HEK293 (cell line): ENCODE data around the gene JUP.

Experiments
- CTCF ChIA-PET: fragments of 350-600 bp; formaldehyde crosslinking; extraction: SDS; loops from one replicate; lab custom pipeline; 2021; ENCODE audit warnings: antibody characterized with exemption; lab: Yijun Ruan, JAX
- POLR2A ChIA-PET: fragments of 300-600 bp; formaldehyde crosslinking; extraction: SDS; loops from one replicate; lab custom pipeline; 2020; ENCODE audit warnings: antibody characterized with exemption, inconsistent platforms; lab: Yijun Ruan, JAX
- H3K27ac ChIP-seq: fragments of 200-500 bp; sonication (Bioruptor generic); 2 replicates; pipeline ENCODE4 v1.5.1; 2014; ENCODE audit warnings: low read depth, low read length, control low read depth, inconsistent platforms; ENCODE audit errors: extremely low read depth
- H3K36me3 ChIP-seq, 2 experiments: fragments of 200-500 bp in 1 of 2; sonication (Bioruptor generic) in 1 of 2; 1 replicate in 1 of 2; 2 replicates in 1 of 2; pipeline ENCODE4 v1.5.1; 2014 to 2017; ENCODE audit warnings: inconsistent platforms in 2 of 2, low read length in 2 of 2; ENCODE audit not compliant: control insufficient read depth in 2 of 2, insufficient read depth in 1 of 2
- H3K4me1 ChIP-seq: fragments of 200-500 bp; sonication (Bioruptor generic); 2 replicates; pipeline ENCODE4 v1.5.1; 2014; ENCODE audit warnings: mild to moderate bottlenecking, low read length, inconsistent platforms; ENCODE audit not compliant: control insufficient read depth, insufficient read depth
- H3K4me3 ChIP-seq: 2 replicates; pipeline ENCODE4 v1.5.1; 2011; ENCODE audit warnings: low read depth, mild to moderate bottlenecking, control low read depth, low read length, moderate library complexity
- H3K9me3 ChIP-seq: fragments of 200-500 bp; sonication (Bioruptor generic); 2 replicates; pipeline ENCODE4 v1.5.1; 2014; ENCODE audit warnings: low read depth, low read length, inconsistent platforms; ENCODE audit not compliant: control insufficient read depth, insufficient read depth
- ELK4 ChIP-seq: IDR thresholded peaks from 2 replicates; pipeline ENCODE4 v1.6.1; 2011; ENCODE audit warnings: mild to moderate bottlenecking, low read depth, low read length, borderline replicate concordance
- GLIS1 ChIP-seq: fragments of 450-650 bp; formaldehyde crosslinking; IDR thresholded peaks from 2 replicates; pipeline ENCODE4 v1.5.1; 2016; ENCODE audit warnings: missing biosample characterization, missing genetic modification characterization
- GLIS2 ChIP-seq: fragments of 450-650 bp; formaldehyde crosslinking; IDR thresholded peaks from 2 replicates; pipeline ENCODE4 v1.5.1; 2016; ENCODE audit warnings: missing biosample characterization, missing genetic modification characterization
- INSM2 ChIP-seq: fragments of 450-650 bp; formaldehyde crosslinking; IDR thresholded peaks from 2 replicates; pipeline ENCODE4 v1.5.1; 2016; ENCODE audit warnings: missing biosample characterization, missing genetic modification characterization
- SP3 ChIP-seq: fragments of 450-650 bp; formaldehyde crosslinking; IDR thresholded peaks from 2 replicates; pipeline ENCODE4 v1.5.1; 2016; ENCODE audit warnings: missing biosample characterization, missing genetic modification characterization
- TSHZ1 ChIP-seq: fragments of 450-650 bp; formaldehyde crosslinking; IDR thresholded peaks from 2 replicates; pipeline ENCODE4 v1.5.1; 2016; ENCODE audit warnings: missing biosample characterization, missing genetic modification characterization, borderline replicate concordance
- ZIC2 ChIP-seq: fragments of 450-650 bp; formaldehyde crosslinking; IDR thresholded peaks from 2 replicates; pipeline ENCODE4 v1.5.1; 2016; ENCODE audit warnings: missing biosample characterization, missing genetic modification characterization
- ZNF391 ChIP-seq: fragments of 450-650 bp; formaldehyde crosslinking; IDR thresholded peaks from 2 replicates; pipeline ENCODE4 v1.5.1; 2016; ENCODE audit warnings: low read depth, missing biosample characterization, missing genetic modification characterization, borderline replicate concordance
- ZNF404 ChIP-seq: fragments of 450-650 bp; formaldehyde crosslinking; IDR thresholded peaks from 2 replicates; pipeline ENCODE4 v1.5.1; 2017; ENCODE audit warnings: missing biosample characterization, missing genetic modification characterization
- ZNF473 ChIP-seq: fragments of 450-650 bp; formaldehyde crosslinking; IDR thresholded peaks from 2 replicates; pipeline ENCODE4 v1.5.1; 2017; ENCODE audit warnings: missing biosample characterization, missing genetic modification characterization
- ZNF560 ChIP-seq: fragments of 450-650 bp; formaldehyde crosslinking; IDR thresholded peaks from 2 replicates; pipeline ENCODE4 v1.5.1; 2017; ENCODE audit warnings: missing biosample characterization, missing genetic modification characterization, borderline replicate concordance
- ZNF610 ChIP-seq: fragments of 450-650 bp; formaldehyde crosslinking; IDR thresholded peaks from 2 replicates; pipeline ENCODE4 v1.5.1; 2016; ENCODE audit warnings: missing biosample characterization, missing genetic modification characterization, borderline replicate concordance
- ZNF624 ChIP-seq: fragments of 450-650 bp; formaldehyde crosslinking; IDR thresholded peaks from 2 replicates; pipeline ENCODE4 v1.5.1; 2017; ENCODE audit warnings: missing biosample characterization, missing genetic modification characterization
- ZNF664 ChIP-seq: fragments of 450-650 bp; formaldehyde crosslinking; IDR thresholded peaks from 2 replicates; pipeline ENCODE4 v1.5.1; 2016; ENCODE audit warnings: missing biosample characterization, missing genetic modification characterization
- ZNF76 ChIP-seq: fragments of 450-650 bp; formaldehyde crosslinking; IDR thresholded peaks from 2 replicates; pipeline ENCODE4; 2016; ENCODE audit warnings: low read depth, missing biosample characterization, missing genetic modification characterization, borderline replicate concordance
- ZNF791 ChIP-seq: fragments of 450-650 bp; formaldehyde crosslinking; IDR thresholded peaks from 2 replicates; pipeline ENCODE4 v1.5.1; 2016; ENCODE audit warnings: missing biosample characterization, missing genetic modification characterization

Gene JUP

GRCh38 chr17:41758601-41759000 lies 27.9 kb downstream of the JUP start:
- H3K4me1 ChIP-seq = no peaks in the 10 kb centered on the region
- no peak overlapping the region for H3K4me3 ChIP-seq
- POLR2A ChIA-PET = interaction anchor here (1.4 to 1.8 kb wide), 2 partner anchors 28 to 70 kb away, joined by 9 read pairs; partner anchors contain the start of genes EIF1 and JUP
- peaks cover 23 to 96% of the 10 kb centered on the region in 2 experiments for H3K36me3 ChIP-seq
- CTCF ChIA-PET = interaction anchor here (0.6 to 2.5 kb wide), 2 partner anchors 28 to 170 kb away, joined by 3 to 9 read pairs; partner anchors contain the start of gene JUP
- H3K9me3 ChIP-seq = no peaks in the 10 kb centered on the region
- TF ChIP-seq ZNF791 (tag by site-specific recombination) (no peak), GLIS2 (peak; percentile 38; the same call in 1 of the 2 replicates), GLIS1 (tag by site-specific recombination) (peak; percentile 75), ZNF76 (tag by site-specific recombination) (no peak), INSM2 (tag by site-specific recombination) (no peak), ZIC2 (tag by site-specific recombination) (0 out of 2 replicates have a peak, but pooled peaks have one; percentile 12)
- no peak overlapping the region for H3K27ac ChIP-seq

GRCh38 chr17:41754066-41754465 lies 32.4 kb downstream of the JUP start:
- CTCF ChIA-PET = interaction anchor here (0.6 to 2.7 kb wide), 2 partner anchors 32 to 767 kb away, joined by 3 to 15 read pairs; partner anchors contain the start of gene JUP
- no peak overlapping the region for H3K27ac ChIP-seq
- H3K4me3 ChIP-seq = no peak overlapping the region
- peaks cover 7 to 53% of the 10 kb centered on the region in 2 experiments for H3K36me3 ChIP-seq
- H3K4me1 ChIP-seq = no peaks in the 10 kb centered on the region
- POLR2A ChIA-PET = interaction anchor here (1.6 to 1.7 kb wide), 2 partner anchors 19 to 33 kb away, joined by 3 to 13 read pairs; partner anchors contain the start of gene JUP
- TF ChIP-seq ZNF624 (tag by site-specific recombination) = no peak
- TF ChIP-seq ZNF404 = no peak
- no peak for TF ChIP-seq TSHZ1
- no peak for TF ChIP-seq ZNF664 (tag by site-specific recombination)
- TF ChIP-seq ZNF391 (tag by site-specific recombination) = no peak
- no peak for TF ChIP-seq ZNF473
- TF ChIP-seq ZNF610 (tag by site-specific recombination) = no peak
- no peak for TF ChIP-seq SP3 (tag by site-specific recombination)
- TF ChIP-seq ZNF560 (tag by site-specific recombination) = no peak
- no peak for TF ChIP-seq ELK4
- H3K9me3 ChIP-seq = no peaks in the 10 kb centered on the region
